ENCODE measurements around the gene SUDS3. TPM values are rescaled to one million over a fixed set of nuclear protein-coding genes. Genes with fewer than 3 reads are reported as not detected.

Gene SUDS3
- total RNA-seq, 1 donor from 2014 or later = 23.4 TPM

DNA sequence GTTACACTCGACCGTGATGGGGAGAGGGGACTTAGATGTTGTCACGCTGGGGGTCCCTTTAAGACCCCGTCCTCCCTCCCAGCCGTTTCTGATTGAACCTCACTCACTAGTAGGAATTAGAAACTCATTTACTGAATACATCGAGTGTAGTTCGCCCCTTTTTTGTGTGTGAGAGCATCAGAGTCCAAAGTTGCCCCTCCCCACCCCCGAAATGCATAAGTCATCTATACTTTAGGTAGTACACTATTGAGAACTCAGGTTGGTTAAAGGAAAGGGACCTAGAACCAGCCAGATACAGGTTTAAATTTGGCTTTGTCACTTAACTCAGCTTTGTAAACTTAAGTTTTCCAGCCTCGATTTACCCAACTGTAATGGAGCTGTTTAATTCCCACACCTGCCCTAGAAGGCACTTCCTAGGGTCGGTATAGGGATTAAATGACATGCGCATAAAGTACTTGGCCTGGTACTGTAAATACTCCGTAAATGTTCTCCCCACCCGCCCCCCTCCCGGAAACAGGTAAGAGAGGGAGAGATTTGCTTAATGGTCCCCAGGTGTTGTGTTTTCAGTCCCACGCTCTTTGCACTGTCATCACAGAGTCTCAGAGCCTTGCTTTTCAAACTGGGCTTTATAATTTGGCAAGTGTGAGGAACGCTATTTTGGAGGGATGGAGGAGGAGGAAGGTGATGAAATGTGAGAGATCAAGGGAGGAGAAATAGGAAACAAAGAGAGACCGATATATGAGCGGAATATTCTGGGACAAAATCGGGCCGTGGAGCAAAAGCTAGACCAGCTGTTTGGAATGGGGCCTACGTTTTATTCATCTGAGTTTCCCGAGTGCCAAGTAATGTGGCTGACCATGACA is 897 bp downstream of the SUDS3 start:
- Mint-ChIP-seq H3K27me3 (ENCODE audit: low read depth) (no peaks in the 10 kb centered on the region), H3K9me3 (ENCODE audit: low read depth) (no peaks in the 10 kb centered on the region), H3K27ac (ENCODE audit: unreplicated experiment) (peak overlapping the region; percentile 95), H3K4me1 (ENCODE audit: low read depth) (peaks cover 32% of the 10 kb centered on the region), H3K36me3 (ENCODE audit: low read depth) (peaks cover 8% of the 10 kb centered on the region), H3K4me3 (ENCODE audit: unreplicated experiment) (peak overlapping the region; percentile 76)
- TF ChIP-seq, protein P1, sequence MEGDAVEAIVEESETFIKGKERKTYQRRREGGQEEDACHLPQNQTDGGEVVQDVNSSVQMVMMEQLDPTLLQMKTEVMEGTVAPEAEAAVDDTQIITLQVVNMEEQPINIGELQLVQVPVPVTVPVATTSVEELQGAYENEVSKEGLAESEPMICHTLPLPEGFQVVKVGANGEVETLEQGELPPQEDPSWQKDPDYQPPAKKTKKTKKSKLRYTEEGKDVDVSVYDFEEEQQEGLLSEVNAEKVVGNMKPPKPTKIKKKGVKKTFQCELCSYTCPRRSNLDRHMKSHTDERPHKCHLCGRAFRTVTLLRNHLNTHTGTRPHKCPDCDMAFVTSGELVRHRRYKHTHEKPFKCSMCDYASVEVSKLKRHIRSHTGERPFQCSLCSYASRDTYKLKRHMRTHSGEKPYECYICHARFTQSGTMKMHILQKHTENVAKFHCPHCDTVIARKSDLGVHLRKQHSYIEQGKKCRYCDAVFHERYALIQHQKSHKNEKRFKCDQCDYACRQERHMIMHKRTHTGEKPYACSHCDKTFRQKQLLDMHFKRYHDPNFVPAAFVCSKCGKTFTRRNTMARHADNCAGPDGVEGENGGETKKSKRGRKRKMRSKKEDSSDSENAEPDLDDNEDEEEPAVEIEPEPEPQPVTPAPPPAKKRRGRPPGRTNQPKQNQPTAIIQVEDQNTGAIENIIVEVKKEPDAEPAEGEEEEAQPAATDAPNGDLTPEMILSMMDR (IDR thresholded peaks at IDR 0.05) = no peak
- no peak for DNase-seq (ENCODE audit: low spot score)

DNA sequence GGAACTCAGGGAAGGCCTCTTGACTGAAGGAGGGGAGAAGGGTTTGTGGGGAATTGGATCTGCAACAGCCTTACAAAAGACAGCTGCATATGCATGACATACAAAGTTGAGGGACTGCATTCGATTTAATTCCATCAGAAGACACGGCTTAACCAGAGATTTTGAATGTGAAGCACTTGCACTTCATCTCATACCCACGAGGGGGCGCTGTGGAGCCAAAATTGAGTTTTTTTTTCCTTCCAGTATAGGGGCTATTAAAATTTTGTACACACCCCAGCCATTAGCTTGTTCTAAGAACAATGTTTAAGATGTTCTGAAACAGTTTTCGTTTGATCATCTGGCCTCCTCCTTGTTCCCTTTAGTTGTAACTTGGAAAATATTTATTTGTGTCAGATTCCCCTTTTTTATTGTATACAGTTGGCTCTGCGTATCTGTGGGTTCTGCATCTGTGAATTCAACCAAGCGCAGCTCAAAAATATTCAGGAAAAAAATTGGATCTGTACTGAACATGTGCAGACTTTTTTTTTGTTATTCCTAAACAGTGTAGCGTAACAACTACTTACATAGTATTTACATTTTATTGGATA is 1.6 kb downstream of the SUDS3 start:
- H3K9me3 Mint-ChIP-seq (ENCODE audit: low read depth) = no peaks in the 10 kb centered on the region
- no peak for DNase-seq (ENCODE audit: low spot score)
- peak overlapping the region; percentile 95 for H3K27ac Mint-ChIP-seq (ENCODE audit: unreplicated experiment)
- no peaks in the 10 kb centered on the region for H3K27me3 Mint-ChIP-seq (ENCODE audit: low read depth)
- H3K4me1 Mint-ChIP-seq (ENCODE audit: low read depth) = peaks cover 32% of the 10 kb centered on the region
- peak overlapping the region; percentile 76 for H3K4me3 Mint-ChIP-seq (ENCODE audit: unreplicated experiment)
- TF ChIP-seq, protein P1 (IDR thresholded peaks at IDR 0.05) = peak; percentile 99
- peaks cover 8% of the 10 kb centered on the region for H3K36me3 Mint-ChIP-seq (ENCODE audit: low read depth)

DNA sequence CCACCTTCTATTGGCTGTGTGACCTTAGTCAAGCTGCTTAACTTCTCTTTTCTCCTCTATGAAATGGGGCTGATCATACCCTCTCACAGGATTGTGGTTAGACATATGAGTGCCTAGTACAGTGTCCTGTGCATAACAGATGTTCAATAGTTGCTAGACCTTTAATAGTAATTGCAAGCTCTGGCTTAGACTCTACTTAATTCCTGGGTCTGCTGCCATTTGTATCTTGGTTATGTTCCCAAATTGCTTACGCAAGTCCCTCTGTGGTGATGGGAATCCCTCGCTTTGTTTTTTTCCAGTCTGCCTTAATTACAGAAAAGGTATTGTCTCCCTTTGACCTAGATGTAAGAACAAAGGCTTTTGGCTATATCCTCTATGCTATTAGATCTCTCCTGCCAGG is 15.1 kb downstream of the SUDS3 start:
- TF ChIP-seq, protein P1 (IDR thresholded peaks at IDR 0.05) = no peak
- peaks cover 41% of the 10 kb centered on the region for H3K36me3 Mint-ChIP-seq (ENCODE audit: low read depth)
- H3K4me3 Mint-ChIP-seq (ENCODE audit: unreplicated experiment) = no peak overlapping the region
- no peaks in the 10 kb centered on the region for H3K4me1 Mint-ChIP-seq (ENCODE audit: low read depth)
- no peak for DNase-seq (ENCODE audit: low spot score)
- no peak overlapping the region for H3K27ac Mint-ChIP-seq (ENCODE audit: unreplicated experiment)
- H3K9me3 Mint-ChIP-seq (ENCODE audit: low read depth) = no peaks in the 10 kb centered on the region
- no peaks in the 10 kb centered on the region for H3K27me3 Mint-ChIP-seq (ENCODE audit: low read depth)

DNA sequence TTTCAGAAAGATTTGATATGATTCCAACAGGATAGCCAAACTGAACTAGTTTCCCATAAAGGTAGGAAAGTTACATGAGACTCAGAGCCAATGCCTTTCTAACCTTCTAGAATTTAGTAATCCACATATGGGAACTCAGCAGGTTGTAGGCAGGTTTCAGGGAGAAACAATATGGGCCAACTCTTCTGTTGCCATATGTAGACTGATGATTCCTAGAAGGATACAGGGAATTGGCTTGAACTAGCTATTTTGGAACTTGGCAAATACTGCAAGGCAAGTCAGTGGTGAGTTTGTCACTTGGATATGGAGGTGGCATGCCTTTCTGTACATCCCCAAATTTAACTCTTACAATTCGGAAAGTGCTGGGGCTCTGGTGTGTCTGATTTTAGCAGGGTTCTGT is 15.5 kb downstream of the SUDS3 start:
- H3K4me1 Mint-ChIP-seq (ENCODE audit: low read depth) = no peaks in the 10 kb centered on the region
- H3K36me3 Mint-ChIP-seq (ENCODE audit: low read depth) = peaks cover 43% of the 10 kb centered on the region
- no peak overlapping the region for H3K4me3 Mint-ChIP-seq (ENCODE audit: unreplicated experiment)

More for the DNA sequence above, 15.5 kb downstream of the SUDS3 start:
- no peaks in the 10 kb centered on the region for H3K27me3 Mint-ChIP-seq (ENCODE audit: low read depth)
- peak overlapping the region; percentile 12 for H3K27ac Mint-ChIP-seq (ENCODE audit: unreplicated experiment)
- no peaks in the 10 kb centered on the region for H3K9me3 Mint-ChIP-seq (ENCODE audit: low read depth)
- TF ChIP-seq, protein P1 (IDR thresholded peaks at IDR 0.05) = no peak
- no peak for DNase-seq (ENCODE audit: low spot score)

Measured in chondrocyte (in vitro differentiated cells).